OCI-LY7 (cell line): ENCODE results near the gene CEP72.

Experiments used
- CTCF ChIP-seq: fragments of 200-600 bp; sonication (generic); conservative IDR thresholded peaks from 2 replicates; pipeline ENCODE4 v1.5.1; 2014; ENCODE audit warnings: mild to moderate bottlenecking, antibody characterized with exemption, low read length, moderate library complexity, mixed read lengths
- EZH2phosphoT487 ChIP-seq: fragments of 200-600 bp; sonication (generic); IDR thresholded peaks from 2 replicates; pipeline ENCODE4 v1.6.1; 2018; ENCODE audit warnings: low read depth, borderline replicate concordance, mild to moderate bottlenecking, mixed run types, antibody characterized with exemption, low read length, moderate library complexity, mixed read lengths

GRCh38 chr5:610011-610743 lies 2.0 kb upstream of the CEP72 start:
- TF ChIP-seq CTCF (no peak), EZH2phosphoT487 (no peak)
